ENCODE results near the gene INTS14. TPM values are rescaled to one million over a fixed set of nuclear protein-coding genes. Genes with fewer than 3 reads are reported as not detected.

The INTS14 gene
- total RNA-seq, 4 donors from 2014 or later, result 11.9 to 20.0 (median 14.8) TPM

DNA sequence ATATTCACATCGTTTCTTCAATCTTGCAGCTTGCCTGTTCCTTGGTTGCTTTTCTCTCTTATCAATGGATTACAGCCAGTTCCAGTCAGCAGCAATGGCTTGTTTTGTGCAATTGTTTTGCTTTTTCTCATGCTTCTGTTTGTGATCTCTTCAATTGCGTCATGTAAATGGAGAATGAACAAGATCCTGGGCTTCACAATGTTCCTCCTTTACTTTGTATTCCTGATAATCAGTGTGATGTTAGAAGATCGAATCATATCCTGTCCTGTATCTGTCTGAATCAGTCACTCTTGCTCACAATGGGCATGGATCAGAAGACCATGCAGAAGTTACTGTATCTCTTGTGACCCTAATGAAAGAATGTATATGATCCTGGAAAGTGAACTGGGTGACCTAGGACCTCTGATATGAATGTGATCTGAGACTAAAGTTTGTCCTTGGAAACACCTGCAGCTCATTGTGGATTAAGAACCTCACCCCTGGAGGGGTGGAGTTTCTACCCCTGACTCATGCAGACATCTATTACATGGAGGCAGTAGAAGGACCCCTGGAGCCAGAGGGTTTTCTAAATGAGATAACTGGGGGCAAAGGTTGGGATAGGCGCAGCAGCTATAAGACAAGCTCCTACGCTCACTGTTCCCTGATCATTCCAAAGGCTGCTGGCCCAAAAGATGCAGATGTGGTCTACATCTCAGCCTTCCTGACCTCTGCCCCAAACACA lies 43.0 kb upstream of the INTS14 start:
- peaks cover 0 to 23% of the 10 kb centered on the region in 2 donors for H3K36me3 ChIP-seq
- intact Hi-C loops (cut with DNase I; ENCODE audit: low total_unique reads) (no loop called here), in situ Hi-C loops (cut with MboI; ENCODE audit: low sequenced_read_pairs in 4 of 4) (no loop called here)

DNA sequence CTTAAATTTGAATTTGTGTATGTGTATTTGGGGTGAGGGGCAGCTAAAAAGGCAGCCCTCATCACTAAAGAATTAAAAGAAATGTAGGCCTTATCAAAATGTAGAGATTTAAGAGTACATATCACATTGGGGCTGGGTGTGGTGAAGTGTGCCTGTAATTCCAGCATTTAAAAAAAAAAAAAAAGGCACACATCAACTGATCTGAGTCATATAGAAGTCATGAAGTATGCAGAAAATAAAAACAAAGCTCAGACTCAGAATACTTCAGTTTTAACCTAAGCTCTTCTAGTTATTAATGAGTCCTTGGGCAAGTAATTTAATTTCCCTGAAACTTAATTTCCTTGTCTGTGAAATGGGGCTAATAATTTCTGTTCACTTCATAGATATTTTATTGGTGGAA lies 42.4 kb upstream of the INTS14 start:
- Histone ChIP-seq H3K27ac (no peak overlapping the region), H3K27me3 (no peaks in the 10 kb centered on the region), H3K4me1 (no peaks in the 10 kb centered on the region), H3K36me3 (peaks cover 0 to 21% of the 10 kb centered on the region in 2 donors), H3K9me3 (no peaks in the 10 kb centered on the region), H3K4me3 (no peak overlapping the region)
- in situ Hi-C loops (cut with MboI; ENCODE audit: low sequenced_read_pairs in 4 of 4), result no loop called here
- intact Hi-C loops (cut with DNase I; ENCODE audit: low total_unique reads), result no loop called here
- DNase-seq (no peak), ATAC-seq (no peak)
- TF ChIP-seq POLR2A (IDR thresholded peaks at IDR 0.05) (no peak), CTCF (IDR thresholded peaks at IDR 0.05 in 4 of 5, conservative IDR thresholded peaks at IDR 0.05 in 1 of 5) (no peak)

More for the DNA sequence above, 43.0 kb upstream of the INTS14 start:
- H3K4me3 ChIP-seq, result no peak overlapping the region
- DNase-seq (no peak), ATAC-seq (no peak)
- no peaks in the 10 kb centered on the region for H3K4me1 ChIP-seq
- TF ChIP-seq POLR2A (IDR thresholded peaks at IDR 0.05) (no peak), CTCF (IDR thresholded peaks at IDR 0.05 in 4 of 5, conservative IDR thresholded peaks at IDR 0.05 in 1 of 5) (no peak)
- H3K27ac ChIP-seq, result no peak overlapping the region
- H3K9me3 ChIP-seq, result no peaks in the 10 kb centered on the region
- no peaks in the 10 kb centered on the region for H3K27me3 ChIP-seq

DNA sequence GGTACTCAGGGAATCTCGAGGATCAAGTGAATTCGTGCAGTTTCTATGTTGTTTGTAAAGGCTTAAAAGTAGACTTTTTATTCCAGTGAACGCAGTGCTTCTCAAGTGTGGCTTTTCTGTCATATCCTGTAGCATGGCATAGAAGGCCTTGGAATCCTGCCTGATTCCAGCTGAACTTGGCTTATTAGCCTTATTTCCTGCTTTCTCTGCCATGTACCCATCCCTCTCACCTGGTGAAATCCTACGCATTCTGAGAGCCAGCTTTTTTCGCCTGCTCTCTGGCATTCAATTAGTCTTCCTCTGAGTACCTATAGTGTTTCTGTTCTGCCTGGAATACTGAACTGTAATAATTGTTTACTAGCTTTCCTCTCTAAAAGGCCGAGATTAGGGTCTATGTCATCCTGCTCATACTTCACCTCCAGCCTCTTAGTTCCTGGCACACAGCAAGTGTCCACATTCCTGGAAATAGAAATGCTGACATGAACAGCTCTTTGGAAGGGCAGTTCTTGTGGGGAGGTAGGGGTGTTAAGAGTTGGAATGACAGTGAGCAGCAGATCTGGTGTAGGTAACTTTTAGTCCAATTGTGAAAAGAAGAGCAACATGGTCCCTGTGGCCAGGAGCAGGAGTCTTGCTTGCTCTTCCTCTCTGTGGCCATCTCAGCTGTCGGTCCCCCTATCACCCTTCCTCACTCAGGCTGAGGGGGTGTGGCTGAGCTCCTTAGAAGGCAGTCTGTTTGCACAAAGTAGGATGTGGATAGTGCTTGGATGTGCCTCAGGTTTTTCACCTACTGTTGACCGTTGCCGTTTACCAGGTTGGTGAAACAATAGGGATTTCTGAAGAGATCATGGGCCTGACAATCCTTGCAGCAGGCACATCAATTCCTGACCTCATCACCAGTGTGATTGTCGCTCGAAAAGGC lies 41.2 kb upstream of the INTS14 start:
- intact Hi-C loops (cut with DNase I; ENCODE audit: low total_unique reads), result no loop called here
- Histone ChIP-seq H3K27me3 (no peaks in the 10 kb centered on the region), H3K4me3 (no peak overlapping the region), H3K36me3 (peaks cover 0 to 16% of the 10 kb centered on the region in 2 donors), H3K27ac (no peak overlapping the region), H3K4me1 (no peaks in the 10 kb centered on the region), H3K9me3 (no peaks in the 10 kb centered on the region)
- no peak for TF ChIP-seq POLR2A (IDR thresholded peaks at IDR 0.05)
- no peak for TF ChIP-seq CTCF (IDR thresholded peaks at IDR 0.05 in 4 of 5, conservative IDR thresholded peaks at IDR 0.05 in 1 of 5)
- in situ Hi-C loops (cut with MboI; ENCODE audit: low sequenced_read_pairs in 4 of 4), result no loop called here
- no peak for DNase-seq
- no peak for ATAC-seq

DNA sequence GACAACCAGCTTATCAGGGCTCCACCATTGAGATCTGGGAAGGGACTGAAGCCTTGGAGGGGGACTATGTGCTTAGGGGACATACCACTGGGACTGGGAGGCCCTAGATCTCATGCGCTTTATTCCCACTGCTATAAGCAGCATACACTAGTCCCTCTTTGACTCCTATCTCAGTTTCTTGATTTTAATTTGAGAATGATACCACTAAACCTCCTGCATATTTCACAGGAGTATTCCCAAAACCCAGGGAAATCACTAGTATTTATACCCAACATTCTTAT lies 40.1 kb upstream of the INTS14 start:
- Histone ChIP-seq H3K36me3 (peaks cover 0 to 14% of the 10 kb centered on the region in 2 donors), H3K4me3 (no peak overlapping the region), H3K27ac (no peak overlapping the region), H3K9me3 (no peaks in the 10 kb centered on the region), H3K27me3 (no peaks in the 10 kb centered on the region), H3K4me1 (no peaks in the 10 kb centered on the region)
- in situ Hi-C loops (cut with MboI; ENCODE audit: low sequenced_read_pairs in 4 of 4) (no loop called here), intact Hi-C loops (cut with DNase I; ENCODE audit: low total_unique reads) (no loop called here)
- no peak for DNase-seq
- no peak for ATAC-seq
- no peak for TF ChIP-seq POLR2A (IDR thresholded peaks at IDR 0.05)

DNA sequence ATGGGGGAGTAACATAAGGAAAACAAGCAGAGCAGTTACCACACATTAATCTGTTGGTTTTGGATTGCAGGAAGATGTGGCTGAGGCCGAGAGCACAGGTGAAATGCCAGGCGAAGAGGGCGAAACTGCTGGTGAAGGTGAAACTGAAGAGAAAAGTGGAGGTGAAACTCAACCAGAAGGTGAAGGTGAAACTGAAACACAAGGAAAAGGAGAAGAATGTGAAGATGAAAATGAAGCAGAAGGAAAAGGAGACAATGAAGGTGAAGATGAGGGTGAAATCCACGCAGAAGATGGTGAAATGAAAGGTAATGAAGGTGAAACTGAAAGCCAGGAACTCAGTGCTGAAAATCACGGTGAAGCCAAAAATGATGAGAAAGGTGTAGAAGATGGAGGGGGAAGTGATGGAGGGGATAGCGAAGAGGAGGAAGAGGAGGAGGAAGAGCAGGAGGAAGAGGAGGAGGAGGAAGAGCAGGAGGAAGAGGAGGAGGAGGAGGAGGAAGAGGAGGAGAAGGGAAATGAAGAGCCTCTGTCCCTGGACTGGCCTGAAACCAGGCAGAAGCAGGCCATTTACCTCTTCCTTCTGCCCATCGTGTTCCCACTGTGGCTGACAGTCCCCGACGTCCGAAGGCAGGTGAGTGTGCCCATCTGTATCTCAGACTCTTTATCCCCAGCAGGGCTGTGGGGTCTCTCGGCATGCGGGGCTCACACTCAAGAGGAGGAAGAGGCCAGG lies 39.5 kb upstream of the INTS14 start:
- no peak for DNase-seq
- H3K4me3 ChIP-seq, result no peak overlapping the region
- intact Hi-C loops (cut with DNase I; ENCODE audit: low total_unique reads), result no loop called here

More for the DNA sequence above, 39.5 kb upstream of the INTS14 start:
- Histone ChIP-seq H3K27me3 (no peaks in the 10 kb centered on the region), H3K4me1 (no peaks in the 10 kb centered on the region), H3K27ac (no peak overlapping the region), H3K9me3 (no peaks in the 10 kb centered on the region), H3K36me3 (peaks cover 0 to 9% of the 10 kb centered on the region in 2 donors)
- no peak for ATAC-seq
- no peak for TF ChIP-seq CTCF (IDR thresholded peaks at IDR 0.05 in 4 of 5, conservative IDR thresholded peaks at IDR 0.05 in 1 of 5)
- no peak for TF ChIP-seq POLR2A (IDR thresholded peaks at IDR 0.05)
- in situ Hi-C loops (cut with MboI; ENCODE audit: low sequenced_read_pairs in 4 of 4), result no loop called here

All from gastrocnemius medialis (tissue), 4 donors.